Endothelial cell of umbilical vein (primary cell): ENCODE data around the gene GREB1. TPM values are rescaled to one million over a fixed set of nuclear protein-coding genes. Genes with fewer than 3 reads are reported as not detected.

Experiments used
- BruUV-seq: library from RNA; stranded (reverse); fragments of 400-500 nt; replicated peaks from 2 replicates; lab custom pipeline; 2021; lab: Mats Ljungman, UMichigan
- CTCF ChIA-PET: fragments of 300-600, 350-600 bp; sonication (Branson Sonifier 250); formaldehyde crosslinking; loops from one replicate; lab custom pipeline; 2021; ENCODE audit warnings: antibody characterized with exemption, inconsistent platforms; lab: Charles Lee
- POLR2A ChIA-PET: fragments of 300-600, 350-600 bp; sonication (Branson Sonifier 250); formaldehyde crosslinking; loops from one replicate; lab custom pipeline; 2021; ENCODE audit warnings: antibody characterized with exemption, inconsistent platforms; lab: Charles Lee
- DNase-seq: peaks from one replicate; pipeline ENCODE4 v3.0.0-alpha.2; 2011; ENCODE audit warnings: low read depth, low spot score
- FAIRE-seq: peaks from 2 replicates; lab custom pipeline; 2011; peaks lifted over from hg19 to GRCh38; lab: Jason Lieb, UNC
- H2AFZ ChIP-seq: 2 replicates; pipeline ENCODE4 v1.6.0; 2012; ENCODE audit warnings: low read depth, low read length, control low read depth, inconsistent platforms
- H3K27ac ChIP-seq: 2 replicates; pipeline ENCODE4 v1.5.1; 2011; ENCODE audit warnings: low read depth, mild to moderate bottlenecking, control low read depth, low read length, moderate library complexity; ENCODE audit not compliant: insufficient read depth
- H3K27me3 ChIP-seq, 2 experiments: 2 replicates each; pipeline versions ENCODE4 v1.6.0 to v1.6.1; 2011; ENCODE audit warnings: low read length in 2 of 2, mixed read lengths in 1 of 2; ENCODE audit not compliant: control insufficient read depth in 2 of 2, insufficient read depth in 2 of 2
- H3K36me3 ChIP-seq, 2 experiments: 2 replicates in 1 of 2; 3 replicates in 1 of 2; pipeline ENCODE4 v1.5.1; 2011; ENCODE audit warnings: low read length in 2 of 2, mild to moderate bottlenecking in 1 of 2, moderate library complexity in 1 of 2; ENCODE audit not compliant: control insufficient read depth in 2 of 2, insufficient read depth in 2 of 2; ENCODE audit errors: extremely low read depth in 1 of 2
- H3K4me1 ChIP-seq: 3 replicates; pipeline ENCODE4 v1.5.1; 2011; ENCODE audit warnings: mild to moderate bottlenecking, low read length; ENCODE audit not compliant: control insufficient read depth, insufficient read depth; ENCODE audit errors: extremely low read depth
- H3K4me2 ChIP-seq: 2 replicates; pipeline ENCODE4 v1.6.1; 2011; ENCODE audit warnings: low read length, control low read depth, mixed read lengths; ENCODE audit not compliant: insufficient read depth
- H3K4me3 ChIP-seq, 3 experiments: fragments of 200-600 bp in 1 of 3; sonication (generic), shearing (Covaris generic) in 1 of 3; replicated peaks in 1 of 3; 2 replicates each; pipeline ENCODE4 v1.5.1; 2011 to 2016; ENCODE audit warnings: control low read depth in 3 of 3, low read length in 3 of 3, mild to moderate bottlenecking in 2 of 3, inconsistent platforms in 1 of 3, low read depth in 1 of 3, moderate library complexity in 1 of 3; ENCODE audit not compliant: insufficient read depth in 1 of 3
- H3K79me2 ChIP-seq: 2 replicates; pipeline ENCODE4 v1.6.0; 2012; ENCODE audit warnings: low read length, inconsistent platforms; ENCODE audit not compliant: control insufficient read depth, insufficient read depth
- H3K9ac ChIP-seq: replicated peaks from 2 replicates; pipeline ENCODE3; 2011; ENCODE audit warnings: low read length, control low read depth; ENCODE audit not compliant: insufficient read depth; ENCODE audit errors: extremely low read depth
- H3K9me1 ChIP-seq: replicated peaks from 3 replicates; pipeline ENCODE4 v1.6.0; 2011; ENCODE audit warnings: mild to moderate bottlenecking, low read length; ENCODE audit not compliant: control insufficient read depth, insufficient read depth; ENCODE audit errors: extremely low read depth
- H3K9me3 ChIP-seq: replicated peaks from 2 replicates; pipeline ENCODE4 v1.5.1; 2012; ENCODE audit warnings: low read length, inconsistent platforms; ENCODE audit not compliant: control insufficient read depth, insufficient read depth
- H4K20me1 ChIP-seq: replicated peaks from 2 replicates; pipeline ENCODE3; 2011; ENCODE audit warnings: mild to moderate bottlenecking, low read length; ENCODE audit not compliant: control insufficient read depth, insufficient read depth; ENCODE audit errors: extremely low read depth
- CTCF ChIP-seq, 2 donors: IDR thresholded peaks; 1 replicate in 1 of 2; 2 replicates in 1 of 2; pipeline ENCODE4 v1.5.1; 2011; ENCODE audit warnings: low read length in 2 of 2, mild to moderate bottlenecking in 2 of 2, moderate library complexity in 2 of 2, control low read depth in 1 of 2, inconsistent platforms in 1 of 2, low read depth in 1 of 2; ENCODE audit not compliant: insufficient read depth in 1 of 2; ENCODE audit errors: extremely low read depth in 1 of 2
- EZH2 ChIP-seq: IDR thresholded peaks from 2 replicates; pipeline ENCODE4 v1.6.1; 2012; ENCODE audit warnings: borderline replicate concordance, low read depth, mild to moderate bottlenecking, moderate library complexity, low read length, inconsistent platforms; ENCODE audit not compliant: severe bottlenecking
- FOS ChIP-seq: IDR thresholded peaks from 2 replicates; pipeline ENCODE4 v1.6.1; 2011; ENCODE audit warnings: mild to moderate bottlenecking, low read length, moderate library complexity, borderline replicate concordance; ENCODE audit not compliant: insufficient read depth
- GATA2 ChIP-seq: IDR thresholded peaks from 2 replicates; pipeline ENCODE4 v1.7.0; 2011; ENCODE audit warnings: low read depth, mild to moderate bottlenecking, moderate library complexity, mixed read lengths, low read length; ENCODE audit not compliant: insufficient read length, insufficient read depth
- JUN ChIP-seq: IDR thresholded peaks from 2 replicates; pipeline ENCODE4 v1.6.1; 2011; ENCODE audit warnings: borderline replicate concordance, low read depth; ENCODE audit not compliant: insufficient read length, insufficient read depth
- MAX ChIP-seq: IDR thresholded peaks from 2 replicates; pipeline ENCODE4 v1.6.1; 2011; ENCODE audit not compliant: insufficient read depth, insufficient read length
- MYC ChIP-seq: IDR thresholded peaks from one replicate; pipeline ENCODE4 v1.6.1; 2011; ENCODE audit warnings: mild to moderate bottlenecking, low read depth, low read length
- POLR2A ChIP-seq: IDR thresholded peaks from 2 replicates; pipeline ENCODE4 v1.6.1; 2012; ENCODE audit warnings: low read depth, mild to moderate bottlenecking, control low read depth, low read length
- POLR2AphosphoS5 ChIP-seq: IDR thresholded peaks from 2 replicates; pipeline ENCODE4 v1.6.1; 2012; ENCODE audit warnings: low read depth, mild to moderate bottlenecking, control low read depth, low read length, moderate library complexity; ENCODE audit not compliant: insufficient read depth
- dilution Hi-C: fragments of 300-500 bp; cut with MboI; formaldehyde crosslinking; loops from one replicate; pipeline ENCODE4 v1.15.0; 2019; ENCODE audit warnings: low sequenced_read_pairs; ENCODE audit not compliant: extremely low pct_ligation_motif_present
- intact Hi-C: fragments of 100-400 bp; cut with micrococcal nuclease; formaldehyde crosslinking; loops from one replicate; pipeline ENCODE4 v1.10.0; 2022
- polyA plus RNA-seq, 4 experiments: library from polyadenylated mRNA; depleted of rRNA in 3 of 4; stranded (reverse) in 3 of 4; unstranded in 1 of 4; fragments of >200 nt; gene quantifications; 2 replicates each; pipeline versions ENCODE4 v1.2.1 to v1.2.3, GENCODE V29; 2011 to 2012; ENCODE audit warnings: missing spikeins in 1 of 4
- total RNA-seq: library from RNA; stranded (reverse); gene quantifications from 2 replicates; pipeline ENCODE4 v1.2.3, GENCODE V29; 2021

GREB1 gene
- total and polyA plus RNA-seq, 2 donors (not counting 3 experiments of a cell fraction or from before 2014, with no cell fraction given), result 0.17 to 0.58 TPM

GRCh38 chr2:11500702-11501303 lies 33.0 kb upstream of the GREB1 start:
- ChIA-PET CTCF (interaction anchor here (0.9 to 1.2 kb wide), 3 partner anchors 10 to 83 kb away, joined by 3 to 6 read pairs (median 3); no protein-coding TSS in a partner anchor), POLR2A (no interaction called here)
- Histone ChIP-seq H3K9me1 (no peaks in the 10 kb centered on the region), H3K9ac (no peak overlapping the region), H3K27ac (no peak overlapping the region), H3K27me3 (peaks cover 0 to 3% of the 10 kb centered on the region in 2 experiments), H2AFZ (no peak overlapping the region), H4K20me1 (no peaks in the 10 kb centered on the region), H3K9me3 (no peaks in the 10 kb centered on the region), H3K4me1 (no peaks in the 10 kb centered on the region), H3K4me3 (no peak overlapping the region), H3K79me2 (no peaks in the 10 kb centered on the region), H3K36me3 (no peaks in the 10 kb centered on the region), H3K4me2 (no peak overlapping the region)
- DNase-seq (no peak), FAIRE-seq (no peak)
- no TSS peak for BruUV-seq
- dilution Hi-C loops (no loop called here), intact Hi-C loops (no loop called here)
- TF ChIP-seq FOS, result no peak
- TF ChIP-seq EZH2, result no peak
- no peak for TF ChIP-seq CTCF (IDR thresholded peaks at IDR 0.05; ENCODE audit: extremely low read depth in 1 of 2, insufficient read depth in 1 of 2, low read depth in 1 of 2, low read length in 2 of 2)
- TF ChIP-seq POLR2AphosphoS5, result no peak
- no peak for TF ChIP-seq MAX
- TF ChIP-seq POLR2A, result no peak
- no peak for TF ChIP-seq GATA2
- no peak for TF ChIP-seq JUN
- no peak for TF ChIP-seq MYC
